HG02938 (cell line): ENCODE data around the gene TMEM37.

ENCODE experiments used
- ATAC-seq: cut with Tn5 transposase; IDR thresholded peaks from one replicate; pipeline ENCODE4 v1.9.1; 2021; ENCODE audit warnings: mild to moderate bottlenecking, moderate library complexity; ENCODE audit not compliant: unreplicated experiment

TMEM37 gene

GRCh38 chr2:119417908-119418307 is 13.7 kb upstream of the TMEM37 start:
- ATAC-seq: no peak

GRCh38 chr2:119419065-119419464 is 12.6 kb upstream of the TMEM37 start:
- no peak for ATAC-seq

GRCh38 chr2:119419803-119420508 is 11.7 kb upstream of the TMEM37 start:
- no peak for ATAC-seq

GRCh38 chr2:119421304-119421703 is 10.3 kb upstream of the TMEM37 start:
- ATAC-seq: no peak

GRCh38 chr2:119421741-119422140 is 9.9 kb upstream of the TMEM37 start:
- ATAC-seq: no peak

- ATAC-seq: no peak
Observed at GRCh38 chr2:119422360-119423107, 9.1 kb upstream of the TMEM37 start.

GRCh38 chr2:119423108-119423444 is 8.6 kb upstream of the TMEM37 start:
- ATAC-seq: no peak

- no peak for ATAC-seq
Observed at GRCh38 chr2:119423811-119424210, 7.8 kb upstream of the TMEM37 start.

- ATAC-seq: no peak
Observed at GRCh38 chr2:119424284-119425118, 7.2 kb upstream of the TMEM37 start.

GRCh38 chr2:119425119-119425405 is 6.6 kb upstream of the TMEM37 start:
- ATAC-seq: no peak

GRCh38 chr2:119425620-119426395 is 5.8 kb upstream of the TMEM37 start:
- ATAC-seq: no peak

- no peak for ATAC-seq
Observed at GRCh38 chr2:119426396-119426675, 5.3 kb upstream of the TMEM37 start.

- no peak for ATAC-seq
Observed at GRCh38 chr2:119426801-119427395, 4.8 kb upstream of the TMEM37 start.

- no peak for ATAC-seq
Observed at GRCh38 chr2:119427756-119428155, 3.9 kb upstream of the TMEM37 start.

GRCh38 chr2:119428488-119429224 is 3.0 kb upstream of the TMEM37 start:
- no peak for ATAC-seq

GRCh38 chr2:119429225-119429981 is 2.3 kb upstream of the TMEM37 start:
- no peak for ATAC-seq

- ATAC-seq: no peak
Observed at GRCh38 chr2:119430023-119430498, 1.6 kb upstream of the TMEM37 start.

GRCh38 chr2:119431976-119432850 is 559 bp downstream of the TMEM37 start:
- ATAC-seq: no peak
